SK-N-MC (cell line): ENCODE measurements around the gene CLSTN2.

Experiments used
- DNase-seq: peaks from one replicate; pipeline ENCODE4 v3.0.0-alpha.2; 2011; ENCODE audit warnings: low read depth, low spot score
- H3K27ac ChIP-seq: fragments of 200-600 bp; sonication (generic); 2 replicates; pipeline ENCODE4 v1.5.1; 2016; ENCODE audit warnings: mixed run types
- H3K36me3 ChIP-seq: fragments of 200-600 bp; sonication (generic); 2 replicates; pipeline ENCODE4 v1.6.1; 2017; ENCODE audit warnings: antibody characterized with exemption, low read length, mixed read lengths; ENCODE audit not compliant: insufficient read depth
- H3K4me3 ChIP-seq: fragments of 200-600 bp; sonication (generic); 2 replicates; pipeline ENCODE4 v1.5.1; 2016
- H3K9ac ChIP-seq: fragments of 200-600 bp; sonication (generic); 2 replicates; pipeline ENCODE4 v1.8.0; 2017; ENCODE audit warnings: mixed run types, mixed read lengths; ENCODE audit not compliant: insufficient read length
- H3K9me3 ChIP-seq: fragments of 200-600 bp; sonication (generic); 2 replicates; pipeline ENCODE4 v1.6.1; 2017; ENCODE audit warnings: low read depth, mild to moderate bottlenecking, antibody characterized with exemption, low read length, moderate library complexity, mixed read lengths
- EZH2 ChIP-seq: fragments of 200-600 bp; sonication (generic); IDR thresholded peaks from one replicate; pipeline ENCODE4 v1.6.1; 2017; ENCODE audit warnings: antibody characterized with exemption
- FOXP2 ChIP-seq: optimal IDR thresholded peaks from 2 replicates; pipeline ENCODE3; 2011; ENCODE audit warnings: mild to moderate bottlenecking, moderate library complexity; ENCODE audit not compliant: insufficient read depth; ENCODE audit errors: extremely low read length, control extremely low read depth
- POLR2AphosphoS5 ChIP-seq: IDR thresholded peaks from 2 replicates; pipeline ENCODE4 v1.6.1; 2012; ENCODE audit warnings: mild to moderate bottlenecking, low read depth, low read length, borderline replicate concordance

Gene CLSTN2

DNA sequence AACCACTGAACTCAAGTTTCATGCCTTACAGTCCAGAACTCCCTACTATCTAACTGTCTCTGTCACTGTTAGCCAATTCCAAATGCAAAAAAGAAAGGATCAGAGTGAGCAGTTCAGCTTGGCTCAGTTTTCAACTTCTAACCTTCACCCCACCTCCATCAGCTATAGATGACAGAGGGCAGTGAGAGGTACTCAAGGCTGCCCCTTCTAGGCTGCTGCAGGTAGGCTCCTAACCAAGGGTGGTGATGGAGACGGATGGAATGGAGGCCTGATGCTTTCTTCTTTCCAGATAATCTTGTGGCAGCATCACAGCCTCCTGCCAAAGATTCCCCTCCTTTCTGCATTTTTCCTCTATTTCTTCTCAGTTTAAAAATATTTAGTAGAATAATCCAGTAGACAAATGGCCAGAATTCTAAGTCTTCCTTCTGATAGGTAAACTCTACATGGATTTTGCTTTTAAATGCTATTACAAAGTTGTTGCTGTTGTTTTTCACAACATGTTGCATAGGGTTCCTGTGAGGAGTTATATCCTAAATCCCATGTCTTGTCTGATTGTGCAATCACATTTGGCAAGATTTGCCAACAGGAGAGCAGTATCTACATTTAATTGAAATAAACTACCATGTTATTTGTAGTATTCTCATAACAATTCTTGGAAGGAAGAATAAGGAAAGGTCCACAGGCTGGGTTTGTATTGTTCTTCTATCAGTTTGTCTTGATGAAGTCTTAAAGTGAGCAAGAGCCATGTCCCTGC is 441.3 kb downstream of the CLSTN2 start:
- H3K4me3 ChIP-seq = no peak overlapping the region
- no peak overlapping the region for H3K27ac ChIP-seq
- DNase-seq = no peak
- no peaks in the 10 kb centered on the region for H3K36me3 ChIP-seq
- TF ChIP-seq POLR2AphosphoS5 (no peak), EZH2 (no peak)
- no peak overlapping the region for H3K9ac ChIP-seq
- H3K9me3 ChIP-seq = no peaks in the 10 kb centered on the region

DNA sequence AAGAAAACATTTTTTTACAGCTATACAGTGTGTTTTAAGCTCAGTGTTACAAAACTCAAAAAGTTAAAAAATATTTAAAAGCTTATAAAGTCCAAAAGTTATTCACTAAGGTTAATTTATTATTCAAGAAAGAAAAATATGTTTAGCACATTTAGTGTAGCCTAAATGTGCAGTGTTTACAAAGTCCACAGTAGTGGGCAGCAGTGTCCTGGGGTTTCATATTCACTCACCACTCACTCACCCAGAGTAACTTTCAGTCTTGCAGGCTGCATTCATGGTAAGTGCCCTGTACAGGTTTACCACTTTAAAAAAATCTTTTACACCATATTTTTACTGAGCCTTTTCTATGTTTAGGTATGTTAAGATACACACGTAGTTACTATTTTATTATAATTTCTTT is 442.7 kb downstream of the CLSTN2 start:
- no peaks in the 10 kb centered on the region for H3K36me3 ChIP-seq
- H3K27ac ChIP-seq = no peak overlapping the region
- no peaks in the 10 kb centered on the region for H3K9me3 ChIP-seq
- H3K9ac ChIP-seq = no peak overlapping the region
- H3K4me3 ChIP-seq = no peak overlapping the region
- no peak for DNase-seq
- no peak for TF ChIP-seq POLR2AphosphoS5
- TF ChIP-seq FOXP2 = no peak
- TF ChIP-seq EZH2 = no peak

DNA sequence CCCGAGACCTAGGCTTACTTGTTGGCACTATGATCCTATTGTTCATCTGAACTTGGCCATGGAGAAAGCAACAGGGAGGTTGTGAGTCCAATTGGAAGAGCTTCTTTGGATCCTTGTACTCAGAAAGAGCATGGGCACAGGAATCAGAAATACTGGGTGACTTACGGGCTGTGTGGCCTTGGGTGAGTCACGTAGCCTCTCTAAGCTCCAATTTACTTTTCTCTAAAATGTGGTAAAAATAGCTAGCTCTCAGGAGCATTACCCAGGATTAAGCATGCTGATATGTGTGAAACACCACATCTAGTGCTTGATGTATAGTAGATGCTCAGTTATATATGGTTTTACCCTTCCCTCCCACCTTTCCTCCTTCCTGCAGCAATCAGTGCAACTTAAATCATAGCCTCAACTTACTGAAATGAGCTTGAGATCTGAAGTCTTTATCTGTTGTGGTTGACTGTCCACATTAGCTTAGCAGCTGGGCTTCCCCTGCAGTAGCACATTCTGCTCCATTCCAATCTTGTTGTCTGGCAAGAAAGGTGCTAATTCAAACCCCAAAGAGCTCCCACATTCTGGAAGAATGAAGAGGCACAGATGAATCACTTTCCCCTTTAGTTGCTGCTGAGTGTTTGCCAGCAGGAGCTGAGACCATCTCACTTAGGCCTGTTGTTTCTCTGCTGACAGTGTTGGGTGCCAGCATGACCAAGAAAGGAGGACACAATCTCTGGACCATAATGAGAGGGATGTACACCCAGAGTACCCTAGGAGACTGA is 443.8 kb downstream of the CLSTN2 start:
- H3K27ac ChIP-seq = no peak overlapping the region
- no peaks in the 10 kb centered on the region for H3K9me3 ChIP-seq
- no peak for TF ChIP-seq EZH2
- no peak for TF ChIP-seq POLR2AphosphoS5
- TF ChIP-seq FOXP2 = no peak
- DNase-seq = no peak
- H3K36me3 ChIP-seq = no peaks in the 10 kb centered on the region
- no peak overlapping the region for H3K9ac ChIP-seq
- no peak overlapping the region for H3K4me3 ChIP-seq

DNA sequence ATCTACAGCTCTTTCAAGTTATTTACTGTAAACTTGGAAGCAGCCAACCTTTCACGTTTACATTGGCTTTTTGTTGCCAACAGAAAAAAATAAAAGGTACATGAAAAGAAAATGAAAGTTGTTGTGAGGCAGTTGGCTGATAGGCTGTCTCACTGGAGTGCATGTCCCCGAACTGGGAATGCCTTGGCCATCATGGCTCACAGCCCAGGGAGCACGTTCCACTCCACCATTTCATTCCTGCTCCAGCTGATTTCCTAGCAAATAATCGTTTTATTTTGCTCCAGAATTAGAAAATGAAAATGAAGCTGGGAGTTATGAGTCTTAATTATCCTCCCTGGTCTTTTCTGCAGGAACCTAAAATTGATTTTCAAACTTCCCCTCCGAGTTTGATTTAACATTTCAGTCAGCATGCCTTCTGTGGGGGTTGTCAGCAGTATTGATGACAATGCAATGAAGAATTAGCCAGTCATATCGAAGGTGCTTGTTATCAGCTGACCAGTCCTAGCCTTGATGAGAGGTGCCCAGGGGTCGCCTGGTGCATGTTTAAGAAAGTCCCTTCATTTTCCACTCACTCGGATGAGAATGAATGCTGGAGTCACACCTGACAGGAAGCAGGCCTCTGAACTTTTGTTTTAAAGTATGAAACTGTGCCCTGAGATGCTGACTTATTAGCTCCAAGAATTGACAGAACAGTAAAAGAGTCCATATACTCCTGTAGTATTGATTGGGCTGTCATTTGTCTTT is 449.2 kb downstream of the CLSTN2 start:
- Histone ChIP-seq H3K27ac (no peak overlapping the region), H3K36me3 (no peaks in the 10 kb centered on the region), H3K4me3 (no peak overlapping the region), H3K9me3 (no peaks in the 10 kb centered on the region), H3K9ac (no peak overlapping the region)
- no peak for DNase-seq
- TF ChIP-seq FOXP2 (no peak), EZH2 (no peak), POLR2AphosphoS5 (no peak)

DNA sequence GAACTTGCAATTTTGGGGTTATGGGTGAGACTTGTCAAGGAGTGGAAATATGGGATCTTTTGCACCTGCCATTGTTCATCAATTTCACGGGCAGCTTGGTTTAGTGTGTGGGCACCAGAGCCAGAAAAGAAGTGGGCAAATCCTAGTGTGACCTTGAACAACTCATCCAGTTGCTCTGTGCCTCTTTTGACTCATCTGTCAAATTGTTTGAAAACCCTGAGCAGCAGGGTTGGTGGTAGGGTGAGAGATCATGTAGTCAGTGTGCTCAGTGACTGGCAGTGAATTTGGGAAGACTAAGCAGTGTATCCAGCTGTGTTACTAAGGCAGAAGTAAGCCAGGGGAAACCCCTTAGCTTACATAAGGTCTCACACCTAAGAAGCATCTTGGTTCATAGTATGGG is 449.9 kb downstream of the CLSTN2 start:
- DNase-seq = no peak
- H3K27ac ChIP-seq = no peak overlapping the region
- H3K9ac ChIP-seq = no peak overlapping the region
- TF ChIP-seq EZH2 (no peak), FOXP2 (no peak), POLR2AphosphoS5 (no peak)
- H3K36me3 ChIP-seq = no peaks in the 10 kb centered on the region
- H3K9me3 ChIP-seq = no peaks in the 10 kb centered on the region
- H3K4me3 ChIP-seq = no peak overlapping the region

DNA sequence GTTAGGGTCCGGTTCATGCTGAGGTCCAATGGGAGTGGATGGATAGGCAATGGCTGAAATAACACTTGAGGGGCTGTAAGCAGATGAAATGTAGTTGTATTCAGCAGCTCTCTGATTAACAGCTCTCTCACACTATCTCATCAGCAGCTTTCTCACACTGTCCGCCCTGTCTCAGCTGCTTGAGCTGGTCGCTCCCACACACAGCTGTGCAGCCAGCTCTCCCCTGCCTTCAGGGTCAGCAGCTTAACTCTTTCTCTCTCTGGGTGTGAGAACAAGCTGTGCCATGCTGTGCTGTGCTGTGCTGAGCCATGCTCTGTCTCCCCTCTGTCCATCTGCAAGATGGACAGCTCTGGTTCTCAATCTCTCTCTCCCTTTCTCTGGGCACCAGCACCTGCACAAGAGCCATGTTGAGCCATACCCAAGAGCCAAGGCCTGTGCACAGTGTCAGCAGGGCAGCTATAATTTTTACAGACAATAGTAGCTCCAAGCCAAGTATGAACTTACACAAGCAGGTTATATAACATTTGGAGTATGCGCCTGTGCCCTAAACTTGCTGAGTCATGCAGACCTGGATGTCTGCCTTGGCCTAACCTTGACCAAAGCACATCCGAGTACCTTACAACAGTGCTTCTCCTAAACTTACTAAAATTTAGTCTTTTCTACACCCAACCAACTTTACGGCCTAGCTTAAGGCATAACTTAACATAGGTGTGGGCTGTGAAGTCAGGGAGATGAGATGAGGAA is 451.5 kb downstream of the CLSTN2 start:
- Histone ChIP-seq H3K36me3 (no peaks in the 10 kb centered on the region), H3K27ac (no peak overlapping the region), H3K9me3 (no peaks in the 10 kb centered on the region), H3K4me3 (no peak overlapping the region), H3K9ac (no peak overlapping the region)
- no peak for DNase-seq
- no peak for TF ChIP-seq FOXP2
- TF ChIP-seq EZH2 = no peak
- no peak for TF ChIP-seq POLR2AphosphoS5

DNA sequence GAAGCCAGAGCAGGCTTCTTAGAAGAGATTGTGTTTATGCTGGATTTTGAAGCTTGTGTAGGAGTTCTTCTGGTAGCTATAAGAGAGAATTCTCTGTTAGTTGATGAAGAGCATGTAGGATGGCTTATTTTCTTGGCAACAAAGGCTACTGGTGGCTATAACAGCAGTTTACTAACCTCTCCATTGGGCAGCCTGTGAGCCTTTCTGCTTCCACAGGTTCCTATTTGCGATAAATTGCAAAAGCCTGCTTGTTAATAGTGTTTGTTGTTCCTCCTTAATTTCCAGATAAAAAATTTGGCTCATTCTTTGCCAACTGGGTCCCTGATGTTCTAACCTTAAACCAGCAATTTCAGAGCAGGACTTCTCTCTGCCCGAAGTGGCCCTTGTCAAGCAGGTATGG is 452.3 kb downstream of the CLSTN2 start:
- Histone ChIP-seq H3K36me3 (no peaks in the 10 kb centered on the region), H3K4me3 (no peak overlapping the region), H3K9me3 (no peaks in the 10 kb centered on the region), H3K9ac (no peak overlapping the region), H3K27ac (no peak overlapping the region)
- no peak for DNase-seq
- TF ChIP-seq FOXP2 = no peak

DNA sequence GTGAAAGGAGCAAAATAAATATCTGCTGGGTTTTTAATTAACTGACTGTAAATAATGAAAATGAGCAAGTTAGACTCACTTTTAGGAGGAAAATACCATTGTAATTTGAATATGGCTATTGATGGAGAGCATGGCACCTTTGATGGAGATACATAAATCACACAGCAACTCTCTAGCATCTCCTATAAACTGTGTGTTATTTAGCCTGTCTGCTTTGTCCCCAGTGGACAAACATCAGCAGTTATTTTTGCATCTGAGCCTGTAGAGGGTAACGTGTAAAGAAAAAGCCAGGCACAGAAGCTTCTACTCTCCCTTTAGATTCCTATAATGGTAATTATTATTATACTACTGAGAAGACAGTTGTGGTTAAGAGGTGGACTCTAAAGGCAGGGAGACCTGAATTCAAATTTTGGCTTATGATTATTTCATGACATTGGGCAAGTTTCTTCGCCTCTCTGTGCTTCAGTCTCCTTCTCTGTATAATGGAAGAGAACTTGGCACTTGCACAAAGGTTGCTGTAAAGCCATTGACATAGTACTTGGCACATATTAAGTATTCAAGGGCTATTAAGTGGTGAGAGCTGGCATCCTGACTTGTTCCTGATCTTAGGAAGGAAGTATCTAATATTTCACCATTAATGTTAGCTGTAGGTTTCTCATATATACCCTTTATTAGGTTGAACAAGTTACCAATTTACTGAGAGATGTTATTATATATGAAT is 453.4 kb downstream of the CLSTN2 start:
- DNase-seq = no peak
- no peaks in the 10 kb centered on the region for H3K36me3 ChIP-seq

More for the DNA sequence above, 453.4 kb downstream of the CLSTN2 start:
- TF ChIP-seq EZH2 (no peak), POLR2AphosphoS5 (no peak)
- no peak overlapping the region for H3K4me3 ChIP-seq
- no peak overlapping the region for H3K27ac ChIP-seq
- no peak overlapping the region for H3K9ac ChIP-seq
- H3K9me3 ChIP-seq = no peaks in the 10 kb centered on the region
